GM12878 (cell line): ENCODE data around the gene BCOR. TPM values are rescaled to one million over a fixed set of nuclear protein-coding genes. Genes with fewer than 3 reads are reported as not detected.

Experiments
- ATAC-seq: fragments of 200-7000 bp; cut with Tn5 transposase; 3 replicates; pipeline ENCODE4 v1.9.1; 2020; ENCODE audit warnings: mild to moderate bottlenecking, moderate library complexity
- BruUV-seq: library from RNA; stranded (reverse); fragments of 400-500 nt; replicated peaks from 2 replicates; lab custom pipeline; 2021; lab: Mats Ljungman, UMichigan
- CTCF ChIA-PET: fragments of 300-600 bp; sonication (Branson Sonifier 250); formaldehyde crosslinking; extraction: SDS; loops from one replicate; lab custom pipeline; 2021; ENCODE audit warnings: inconsistent platforms; lab: Yijun Ruan, JAX
- POLR2A ChIA-PET: fragments of 350-600 bp; formaldehyde crosslinking; extraction: SDS; loops from one replicate; lab custom pipeline; 2021; ENCODE audit warnings: inconsistent platforms; lab: Charles Lee
- RAD21 ChIA-PET: fragments of 300-600 bp; sonication (Branson Sonifier 250); formaldehyde crosslinking; loops from one replicate; lab custom pipeline; 2023; ENCODE audit warnings: antibody characterized with exemption; ENCODE audit not compliant: unreplicated experiment; lab: Charles Lee
- SMC1A ChIA-PET: fragments of 300-600 bp; sonication (Branson Sonifier 250); formaldehyde crosslinking; loops from one replicate; lab custom pipeline; 2023; ENCODE audit not compliant: unreplicated experiment, uncharacterized antibody; lab: Charles Lee
- DNase-seq: peaks from one replicate; pipeline ENCODE4 v3.0.0-alpha.2; 2011; ENCODE audit warnings: low read depth, low spot score
- FAIRE-seq: peaks from 3 replicates; lab custom pipeline; 2011; peaks lifted over from hg19 to GRCh38; lab: Jason Lieb, UNC
- H2AFZ ChIP-seq: 2 replicates; pipeline ENCODE4 v1.6.0; 2011; ENCODE audit warnings: low read depth, low read length, control low read depth; ENCODE audit not compliant: control insufficient read depth
- H3K27ac ChIP-seq: 2 replicates; pipeline ENCODE4 v1.5.1; 2011; ENCODE audit warnings: control low read depth; ENCODE audit not compliant: control insufficient read depth, insufficient read depth
- H3K27me3 ChIP-seq, 2 experiments: replicated peaks in 1 of 2; 2 replicates each; pipeline versions ENCODE4 v1.6.0 to v1.6.1; 2011; ENCODE audit warnings: low read length in 1 of 2; ENCODE audit not compliant: control insufficient read depth in 2 of 2, insufficient read depth in 2 of 2
- H3K36me3 ChIP-seq, 2 experiments: 2 replicates each; pipeline ENCODE4 v1.5.1; 2011; ENCODE audit warnings: low read length in 1 of 2; ENCODE audit not compliant: control insufficient read depth in 2 of 2, insufficient read depth in 2 of 2
- H3K4me1 ChIP-seq: 2 replicates; pipeline ENCODE4 v1.6.1; 2011; ENCODE audit warnings: mild to moderate bottlenecking, low read length, moderate library complexity, mixed read lengths; ENCODE audit not compliant: control insufficient read depth, insufficient read depth
- H3K4me2 ChIP-seq: 2 replicates; pipeline ENCODE4 v1.6.0; 2011; ENCODE audit warnings: control low read depth; ENCODE audit not compliant: control insufficient read depth, insufficient read depth
- H3K4me3 ChIP-seq: fragments of 200-600 bp; sonication (generic); 2 replicates; pipeline ENCODE4 v1.5.1; 2016
- H3K79me2 ChIP-seq: 2 replicates; pipeline ENCODE4 v1.6.0; 2011; ENCODE audit warnings: low read length; ENCODE audit not compliant: control insufficient read depth, insufficient read depth
- H3K9ac ChIP-seq: 2 replicates; pipeline ENCODE4 v1.8.0; 2011; ENCODE audit warnings: low read length, control low read depth, mixed read lengths; ENCODE audit not compliant: control insufficient read depth, insufficient read depth
- H3K9me3 ChIP-seq: replicated peaks from 3 replicates; pipeline ENCODE4 v1.5.1; 2011; ENCODE audit warnings: mild to moderate bottlenecking, low read length; ENCODE audit not compliant: control insufficient read depth, insufficient read depth
- H4K20me1 ChIP-seq: 2 replicates; pipeline ENCODE4 v1.6.0; 2011; ENCODE audit not compliant: control insufficient read depth, insufficient read depth
- PRDM15 ChIP-seq: fragments of 450-650 bp; formaldehyde crosslinking; IDR thresholded peaks from 2 replicates; pipeline ENCODE4 v1.4.0; 2020; ENCODE audit warnings: mild to moderate bottlenecking, moderate library complexity
- WGBS: methylation state at CpG from one replicate; pipeline ENCODE4 v1.1.6; 2016; ENCODE audit warnings: low lambda C conversion rate; ENCODE audit not compliant: insufficient replicate concordance, insufficient coverage; ENCODE audit errors: missing lambda C conversion rate; 5-methylcytosine and 5-hydroxymethylcytosine counted together
- in situ Hi-C: fragments of 300-500 bp; cut with MboI; formaldehyde crosslinking; loops from 9 replicates; pipeline ENCODE4 v1.14.3; 2018; ENCODE audit warnings: mixed read lengths
- intact Hi-C: fragments of 100-400 bp; cut with micrococcal nuclease; formaldehyde crosslinking; loops from one replicate; pipeline ENCODE4 v1.14.2; 2022; ENCODE audit not compliant: unreplicated experiment
- polyA plus RNA-seq, 11 experiments: library from polyadenylated mRNA; depleted of rRNA in 4 of 11; unstranded in 6 of 11; stranded (reverse) in 5 of 11; fragments of >200 nt; fragmentation: Nextera tagmentation in 4 of 11; fragmentation: Illumina TruSeq in 1 of 11; extraction: Ambion mirVana in 4 of 11; extraction: Trizol in 1 of 11; gene quantifications; 1 replicate in 1 of 11; 2 replicates in 10 of 11; pipeline versions ENCODE4 v1.2.1 to v1.2.3, GENCODE V29; 2011 to 2016; ENCODE audit warnings: inconsistent platforms in 2 of 11, missing spikeins in 2 of 11, low read depth in 1 of 11
- total RNA-seq, 4 experiments: library from RNA; depleted of rRNA in 3 of 4; stranded (reverse); fragments of >200 nt in 3 of 4; fragmentation: Illumina TruSeq in 1 of 4; extraction: Trizol in 1 of 4; gene quantifications; 2 replicates each; pipeline versions ENCODE4 v1.2.1 to v1.2.3, GENCODE V29; 2013 to 2021
- TF ChIP-seq, protein P1 (sequence below), 3 experiments: IDR thresholded peaks in 2 of 3; conservative IDR thresholded peaks in 1 of 3; 2 replicates each; pipeline ENCODE4 v1.5.1; 2011; ENCODE audit warnings: low read depth in 3 of 3, low read length in 3 of 3, mild to moderate bottlenecking in 3 of 3, control low read depth in 2 of 3, moderate library complexity in 2 of 3, inconsistent platforms in 1 of 3, mixed read lengths in 1 of 3; ENCODE audit not compliant: control insufficient read depth in 2 of 3, insufficient read depth in 1 of 3; ENCODE audit errors: extremely low read depth in 1 of 3

BCOR gene
- total and polyA plus RNA-seq, 10 of the 15 experiments (the other 5 are each of a cell fraction or from before 2014, with no cell fraction given) = 5.1 to 16.4 (median 10.1) TPM

GRCh38 chrX:40068048-40068447, 29.7 kb downstream of the BCOR start:
- Histone ChIP-seq H4K20me1 (peaks cover 3% of the 10 kb centered on the region; the same call in 1 of the 2 replicates), H3K9ac (no peak overlapping the region), H3K4me1 (no peaks in the 10 kb centered on the region), H2AFZ (no peak overlapping the region), H3K9me3 (no peaks in the 10 kb centered on the region), H3K4me3 (no peak overlapping the region), H3K27me3 (no peaks in the 10 kb centered on the region), H3K4me2 (no peak overlapping the region), H3K27ac (no peak overlapping the region), H3K36me3 (peaks cover 0 to 13% of the 10 kb centered on the region in 2 experiments; a peak in 3 of 4 replicates), H3K79me2 (no peaks in the 10 kb centered on the region)
- TF ChIP-seq, protein P1, sequence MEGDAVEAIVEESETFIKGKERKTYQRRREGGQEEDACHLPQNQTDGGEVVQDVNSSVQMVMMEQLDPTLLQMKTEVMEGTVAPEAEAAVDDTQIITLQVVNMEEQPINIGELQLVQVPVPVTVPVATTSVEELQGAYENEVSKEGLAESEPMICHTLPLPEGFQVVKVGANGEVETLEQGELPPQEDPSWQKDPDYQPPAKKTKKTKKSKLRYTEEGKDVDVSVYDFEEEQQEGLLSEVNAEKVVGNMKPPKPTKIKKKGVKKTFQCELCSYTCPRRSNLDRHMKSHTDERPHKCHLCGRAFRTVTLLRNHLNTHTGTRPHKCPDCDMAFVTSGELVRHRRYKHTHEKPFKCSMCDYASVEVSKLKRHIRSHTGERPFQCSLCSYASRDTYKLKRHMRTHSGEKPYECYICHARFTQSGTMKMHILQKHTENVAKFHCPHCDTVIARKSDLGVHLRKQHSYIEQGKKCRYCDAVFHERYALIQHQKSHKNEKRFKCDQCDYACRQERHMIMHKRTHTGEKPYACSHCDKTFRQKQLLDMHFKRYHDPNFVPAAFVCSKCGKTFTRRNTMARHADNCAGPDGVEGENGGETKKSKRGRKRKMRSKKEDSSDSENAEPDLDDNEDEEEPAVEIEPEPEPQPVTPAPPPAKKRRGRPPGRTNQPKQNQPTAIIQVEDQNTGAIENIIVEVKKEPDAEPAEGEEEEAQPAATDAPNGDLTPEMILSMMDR (IDR thresholded peaks at IDR 0.05 in 2 of 3, conservative IDR thresholded peaks at IDR 0.05 in 1 of 3; ENCODE audit: control insufficient read depth in 2 of 3, extremely low read depth in 1 of 3, insufficient read depth in 1 of 3, low read depth in 3 of 3, low read length in 3 of 3) = 0 out of 6 replicates have a peak, but pooled peaks of 1 of the 3 experiments have one; percentile 9
- no peak for TF ChIP-seq PRDM15 (CRISPR knock-in tag)
- BruUV-seq = no TSS peak
- in situ Hi-C loops (no loop called here), intact Hi-C loops (no loop called here)
- DNase-seq = no peak
- ChIA-PET SMC1A (no interaction called here), POLR2A (no interaction called here), CTCF (no interaction called here), RAD21 (no interaction called here)
- no peak for FAIRE-seq
- 82% methylated on average over 4 of the region's 4 CpGs for WGBS
- peak; percentile 42; the same call in 2 of the 3 replicates for ATAC-seq
